ENCODE measurements around the gene NPSR1. TPM values are rescaled to one million over a fixed set of nuclear protein-coding genes. Genes with fewer than 3 reads are reported as not detected.
A peak's percentile ranks its signal among the peaks of the same experiment; 100 is the strongest.

The NPSR1 gene
- total RNA-seq, 1 donor from 2014 or later = not detected

DNA sequence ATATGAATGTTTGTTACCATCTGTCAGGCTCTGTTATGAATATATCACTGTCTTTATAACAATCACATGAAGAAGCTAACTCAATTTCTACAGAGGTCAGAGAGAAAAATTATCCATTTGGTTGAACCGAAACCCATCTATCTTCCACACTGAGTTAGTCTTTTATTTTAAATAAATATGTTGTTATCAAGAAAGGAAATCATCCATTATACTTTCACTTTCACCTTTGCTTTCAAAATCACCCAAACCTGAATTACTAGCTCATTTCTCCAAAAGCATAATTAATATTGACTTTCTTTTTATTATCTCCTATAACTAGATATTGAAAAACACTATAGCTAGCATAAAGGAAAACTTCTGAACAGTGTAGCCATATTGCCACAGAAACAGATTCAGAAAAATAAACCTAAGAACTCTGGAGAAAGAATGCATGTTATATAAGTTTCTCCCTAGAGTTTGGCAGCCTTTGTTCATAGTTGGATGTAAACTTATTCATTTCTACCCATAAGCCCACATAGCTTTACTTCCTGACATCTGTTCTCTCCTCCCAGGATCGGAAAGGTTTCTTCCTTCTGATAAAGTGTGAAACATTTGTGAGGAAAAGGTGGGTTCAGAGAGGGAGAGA is 66.0 kb downstream of the NPSR1 start:
- H3K36me3 Mint-ChIP-seq (ENCODE audit: low read depth, unreplicated experiment) = no peaks in the 10 kb centered on the region
- H3K4me1 Mint-ChIP-seq (ENCODE audit: low read depth, unreplicated experiment) = peaks cover 3% of the 10 kb centered on the region
- no peak overlapping the region for H3K4me3 Mint-ChIP-seq (ENCODE audit: unreplicated experiment)
- Histone ChIP-seq H3K4me3 (ENCODE audit: insufficient read depth, low read depth, low read length) (no peak overlapping the region), H3K9me3 (ENCODE audit: insufficient read depth, low read depth, low read length) (no peaks in the 10 kb centered on the region), H3K4me2 (ENCODE audit: low read length) (no peak overlapping the region), H3K27ac (ENCODE audit: low read depth, low read length) (no peak overlapping the region), H2AFZ (ENCODE audit: low read depth, low read length) (no peak overlapping the region), H3K79me2 (ENCODE audit: insufficient read depth, low read length) (no peaks in the 10 kb centered on the region), H3K4me1 (ENCODE audit: insufficient read depth, low read length) (no peaks in the 10 kb centered on the region), H3K36me3 (ENCODE audit: insufficient read depth, low read length) (no peaks in the 10 kb centered on the region), H4K20me1 (ENCODE audit: insufficient read depth, low read length) (no peaks in the 10 kb centered on the region), H3K27me3 (ENCODE audit: insufficient read depth, low read length) (no peaks in the 10 kb centered on the region), H3K9ac (ENCODE audit: low read length) (no peak overlapping the region)
- no peaks in the 10 kb centered on the region for H3K9me3 Mint-ChIP-seq (ENCODE audit: unreplicated experiment)
- no peak for DNase-seq (ENCODE audit: low read depth)
- no peak overlapping the region for H3K27ac Mint-ChIP-seq (ENCODE audit: unreplicated experiment)
- H3K27me3 Mint-ChIP-seq (ENCODE audit: low read depth, unreplicated experiment) = no peaks in the 10 kb centered on the region
- TF ChIP-seq EZH2 (IDR thresholded peaks at IDR 0.05; ENCODE audit: insufficient read depth, low read length) = no peak
- TF ChIP-seq, protein P1, sequence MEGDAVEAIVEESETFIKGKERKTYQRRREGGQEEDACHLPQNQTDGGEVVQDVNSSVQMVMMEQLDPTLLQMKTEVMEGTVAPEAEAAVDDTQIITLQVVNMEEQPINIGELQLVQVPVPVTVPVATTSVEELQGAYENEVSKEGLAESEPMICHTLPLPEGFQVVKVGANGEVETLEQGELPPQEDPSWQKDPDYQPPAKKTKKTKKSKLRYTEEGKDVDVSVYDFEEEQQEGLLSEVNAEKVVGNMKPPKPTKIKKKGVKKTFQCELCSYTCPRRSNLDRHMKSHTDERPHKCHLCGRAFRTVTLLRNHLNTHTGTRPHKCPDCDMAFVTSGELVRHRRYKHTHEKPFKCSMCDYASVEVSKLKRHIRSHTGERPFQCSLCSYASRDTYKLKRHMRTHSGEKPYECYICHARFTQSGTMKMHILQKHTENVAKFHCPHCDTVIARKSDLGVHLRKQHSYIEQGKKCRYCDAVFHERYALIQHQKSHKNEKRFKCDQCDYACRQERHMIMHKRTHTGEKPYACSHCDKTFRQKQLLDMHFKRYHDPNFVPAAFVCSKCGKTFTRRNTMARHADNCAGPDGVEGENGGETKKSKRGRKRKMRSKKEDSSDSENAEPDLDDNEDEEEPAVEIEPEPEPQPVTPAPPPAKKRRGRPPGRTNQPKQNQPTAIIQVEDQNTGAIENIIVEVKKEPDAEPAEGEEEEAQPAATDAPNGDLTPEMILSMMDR (IDR thresholded peaks at IDR 0.05; ENCODE audit: insufficient read depth, low read depth, low read length) = no peak
- FAIRE-seq = no peak

DNA sequence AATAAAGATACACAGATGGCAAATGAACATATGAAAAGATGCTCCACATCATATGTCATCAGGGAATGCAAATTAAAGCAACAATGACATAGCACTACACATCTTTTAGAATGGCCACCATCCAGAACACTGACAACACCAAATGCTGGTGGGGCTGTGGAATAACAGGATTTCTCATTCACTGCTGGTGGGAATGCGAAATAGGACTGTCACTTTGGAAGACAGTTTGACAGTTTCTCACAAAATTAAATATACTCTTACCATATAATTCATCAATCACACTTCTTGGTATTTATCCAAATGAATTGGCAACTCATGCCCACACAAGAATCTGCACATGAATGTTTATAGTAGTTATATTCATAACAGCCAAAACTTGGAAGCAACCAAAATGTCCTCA is 68.2 kb downstream of the NPSR1 start:
- H3K4me3 ChIP-seq (ENCODE audit: insufficient read depth, low read depth, low read length) = no peak overlapping the region
- H3K9me3 ChIP-seq (ENCODE audit: insufficient read depth, low read depth, low read length) = no peaks in the 10 kb centered on the region
- DNase-seq (ENCODE audit: low read depth) (no peak), FAIRE-seq (no peak)
- no peaks in the 10 kb centered on the region for H3K36me3 ChIP-seq (ENCODE audit: insufficient read depth, low read length)
- no peaks in the 10 kb centered on the region for H3K27me3 ChIP-seq (ENCODE audit: insufficient read depth, low read length)
- no peaks in the 10 kb centered on the region for H4K20me1 ChIP-seq (ENCODE audit: insufficient read depth, low read length)
- H2AFZ ChIP-seq (ENCODE audit: low read depth, low read length) = no peak overlapping the region
- H3K27ac Mint-ChIP-seq (ENCODE audit: unreplicated experiment) = no peak overlapping the region
- no peak overlapping the region for H3K4me3 Mint-ChIP-seq (ENCODE audit: unreplicated experiment)
- no peaks in the 10 kb centered on the region for H3K4me1 ChIP-seq (ENCODE audit: insufficient read depth, low read length)
- no peak overlapping the region for H3K4me2 ChIP-seq (ENCODE audit: low read length)
- H3K9me3 Mint-ChIP-seq (ENCODE audit: unreplicated experiment) = no peaks in the 10 kb centered on the region
- TF ChIP-seq, protein P1 (IDR thresholded peaks at IDR 0.05; ENCODE audit: insufficient read depth, low read depth, low read length) = no peak
- no peak for TF ChIP-seq EZH2 (IDR thresholded peaks at IDR 0.05; ENCODE audit: insufficient read depth, low read length)
- no peak overlapping the region for H3K9ac ChIP-seq (ENCODE audit: low read length)
- no peaks in the 10 kb centered on the region for H3K36me3 Mint-ChIP-seq (ENCODE audit: low read depth, unreplicated experiment)
- H3K27me3 Mint-ChIP-seq (ENCODE audit: low read depth, unreplicated experiment) = no peaks in the 10 kb centered on the region
- no peak overlapping the region for H3K27ac ChIP-seq (ENCODE audit: low read depth, low read length)
- no peaks in the 10 kb centered on the region for H3K4me1 Mint-ChIP-seq (ENCODE audit: low read depth, unreplicated experiment)
- H3K79me2 ChIP-seq (ENCODE audit: insufficient read depth, low read length) = no peaks in the 10 kb centered on the region

DNA sequence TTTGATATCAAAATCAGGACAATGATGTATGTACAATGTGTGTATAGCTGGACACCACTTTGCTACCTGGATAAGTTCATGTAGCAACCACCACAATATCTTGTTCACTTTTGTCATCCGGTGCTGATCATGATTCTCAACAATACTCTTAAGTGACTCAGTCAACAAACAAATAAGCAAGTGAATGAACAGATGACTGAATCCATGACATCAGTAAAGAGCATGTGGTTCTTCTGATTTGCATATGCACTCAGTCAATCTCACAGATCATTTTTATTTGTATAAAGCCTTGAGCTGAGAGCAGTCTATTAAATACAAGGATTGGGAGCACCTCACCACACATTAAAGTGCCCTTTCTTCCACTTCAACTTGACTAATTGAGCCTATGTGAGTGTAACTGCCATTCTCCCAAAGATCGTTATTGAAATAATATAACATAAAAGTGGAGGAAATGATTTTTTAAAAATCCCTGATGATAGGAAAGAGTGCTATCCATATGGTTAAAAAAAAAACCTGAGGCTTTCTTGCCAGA is 69.5 kb downstream of the NPSR1 start:
- Mint-ChIP-seq H3K4me3 (ENCODE audit: unreplicated experiment) (no peak overlapping the region), H3K36me3 (ENCODE audit: low read depth, unreplicated experiment) (no peaks in the 10 kb centered on the region), H3K9me3 (ENCODE audit: unreplicated experiment) (no peaks in the 10 kb centered on the region), H3K4me1 (ENCODE audit: low read depth, unreplicated experiment) (no peaks in the 10 kb centered on the region), H3K27me3 (ENCODE audit: low read depth, unreplicated experiment) (no peaks in the 10 kb centered on the region), H3K27ac (ENCODE audit: unreplicated experiment) (no peak overlapping the region)
- Histone ChIP-seq H3K27ac (ENCODE audit: low read depth, low read length) (no peak overlapping the region), H3K79me2 (ENCODE audit: insufficient read depth, low read length) (no peaks in the 10 kb centered on the region), H3K4me1 (ENCODE audit: insufficient read depth, low read length) (no peaks in the 10 kb centered on the region), H3K4me3 (ENCODE audit: insufficient read depth, low read depth, low read length) (no peak overlapping the region), H3K9me3 (ENCODE audit: insufficient read depth, low read depth, low read length) (no peaks in the 10 kb centered on the region), H4K20me1 (ENCODE audit: insufficient read depth, low read length) (no peaks in the 10 kb centered on the region), H3K4me2 (ENCODE audit: low read length) (no peak overlapping the region), H3K9ac (ENCODE audit: low read length) (no peak overlapping the region), H3K27me3 (ENCODE audit: insufficient read depth, low read length) (no peaks in the 10 kb centered on the region), H2AFZ (ENCODE audit: low read depth, low read length) (no peak overlapping the region), H3K36me3 (ENCODE audit: insufficient read depth, low read length) (no peaks in the 10 kb centered on the region)
- TF ChIP-seq, protein P1 (IDR thresholded peaks at IDR 0.05; ENCODE audit: insufficient read depth, low read depth, low read length) = no peak
- no peak for TF ChIP-seq EZH2 (IDR thresholded peaks at IDR 0.05; ENCODE audit: insufficient read depth, low read length)
- DNase-seq (ENCODE audit: low read depth) (no peak), FAIRE-seq (peak; percentile 75)

All from astrocyte (in vitro differentiated cells and primary cell).